Fibroblast of lung (primary cell): ENCODE data around the gene CEP70. TPM values are rescaled to one million over a fixed set of nuclear protein-coding genes. Genes with fewer than 3 reads are reported as not detected.
A peak's percentile ranks its signal among the peaks of the same experiment; 100 is the strongest.

Experiments
- DNase-seq, 2 donors: peaks; one replicate each; pipeline versions ENCODE4 v3.0.0 to v3.0.0-alpha.2; 2010; ENCODE audit warnings: low read depth in 2 of 2
- H2AFZ ChIP-seq: 2 replicates; pipeline ENCODE4 v1.5.1; 2012; ENCODE audit warnings: low read length, control low read depth, inconsistent platforms
- H3K27ac ChIP-seq: 2 replicates; pipeline ENCODE4 v1.5.1; 2011; ENCODE audit warnings: low read length, control low read depth; ENCODE audit not compliant: insufficient read depth
- H3K27me3 ChIP-seq: 2 replicates; pipeline ENCODE4 v1.5.1; 2011; ENCODE audit warnings: mild to moderate bottlenecking, low read length; ENCODE audit not compliant: control insufficient read depth, insufficient read depth
- H3K36me3 ChIP-seq: 2 replicates; pipeline ENCODE4 v1.5.1; 2011; ENCODE audit warnings: low read length; ENCODE audit not compliant: control insufficient read depth, insufficient read depth
- H3K4me1 ChIP-seq: 2 replicates; pipeline ENCODE4 v1.5.1; 2011; ENCODE audit warnings: low read length; ENCODE audit not compliant: control insufficient read depth, insufficient read depth; ENCODE audit errors: extremely low read depth
- H3K4me2 ChIP-seq: 2 replicates; pipeline ENCODE4 v1.5.1; 2011; ENCODE audit warnings: low read length, control low read depth; ENCODE audit not compliant: insufficient read depth; ENCODE audit errors: extremely low read depth
- H3K4me3 ChIP-seq, 4 experiments: fragments of 200-600 bp in 1 of 4; sonication (generic) in 1 of 4; replicated peaks in 1 of 4; 2 replicates each; pipeline ENCODE4 v1.5.1; 2011 to 2016; ENCODE audit warnings: low read length in 4 of 4, low read depth in 3 of 4, mild to moderate bottlenecking in 3 of 4, control low read depth in 2 of 4, inconsistent platforms in 1 of 4, mixed read lengths in 1 of 4; ENCODE audit not compliant: insufficient read depth in 1 of 4; ENCODE audit errors: control extremely low read depth in 1 of 4
- H3K79me2 ChIP-seq: 2 replicates; pipeline ENCODE4 v1.5.1; 2012; ENCODE audit warnings: mild to moderate bottlenecking, low read length, inconsistent platforms; ENCODE audit not compliant: control insufficient read depth, insufficient read depth
- H3K9ac ChIP-seq: 2 replicates; pipeline ENCODE4 v1.5.1; 2011; ENCODE audit warnings: mild to moderate bottlenecking, low read length, control low read depth; ENCODE audit not compliant: insufficient read depth
- H3K9me3 ChIP-seq: 2 replicates; pipeline ENCODE4 v1.5.1; 2012; ENCODE audit warnings: low read depth, low read length; ENCODE audit not compliant: control insufficient read depth, insufficient read depth
- H4K20me1 ChIP-seq: 2 replicates; pipeline ENCODE4 v1.5.1; 2011; ENCODE audit warnings: low read length; ENCODE audit not compliant: control insufficient read depth, insufficient read depth; ENCODE audit errors: extremely low read depth
- CTCF ChIP-seq, 2 donors: IDR thresholded peaks in 1 of 2; conservative IDR thresholded peaks in 1 of 2; 1 replicate in 1 of 2; 2 replicates in 1 of 2; pipeline ENCODE4 v1.5.1; 2011 to 2012; ENCODE audit warnings: low read length in 2 of 2, control low read depth in 1 of 2, inconsistent platforms in 1 of 2, low read depth in 1 of 2, mild to moderate bottlenecking in 1 of 2
- EZH2 ChIP-seq: IDR thresholded peaks from 2 replicates; pipeline ENCODE4 v1.5.1; 2012; ENCODE audit warnings: low read length, control low read depth, mild to moderate bottlenecking; ENCODE audit errors: missing control alignments
- polyA plus RNA-seq, 2 donors: library from polyadenylated mRNA; depleted of rRNA in 1 of 2; stranded (reverse) in 1 of 2; unstranded in 1 of 2; fragments of >200 nt; gene quantifications; 2 replicates each; pipeline ENCODE4 v1.2.1, GENCODE V29; 2011 to 2012; ENCODE audit warnings: missing spikeins in 1 of 2
- total RNA-seq: library from RNA; depleted of rRNA; stranded (reverse); fragments of >200 nt; gene quantifications from 2 replicates; pipeline ENCODE4 v1.2.1, GENCODE V29; 2014

CEP70 gene
- total and polyA plus RNA-seq, 2 donors (not counting 1 experiment from before 2014, with no cell fraction given) = 11.0 to 47.9 TPM

- H3K4me1 ChIP-seq = no peaks in the 10 kb centered on the region
- H3K36me3 ChIP-seq = no peaks in the 10 kb centered on the region
- no peak for DNase-seq
- H3K4me2 ChIP-seq = no peak overlapping the region
- no peak overlapping the region for H2AFZ ChIP-seq
- no peak overlapping the region for H3K9ac ChIP-seq
- no peak overlapping the region for H3K27ac ChIP-seq
- H3K27me3 ChIP-seq = no peaks in the 10 kb centered on the region
- no peaks in the 10 kb centered on the region for H4K20me1 ChIP-seq
- H3K79me2 ChIP-seq = no peaks in the 10 kb centered on the region
- no peak overlapping the region for H3K4me3 ChIP-seq
- TF ChIP-seq CTCF (conservative IDR thresholded peaks at IDR 0.05 in 1 of 2, IDR thresholded peaks at IDR 0.05 in 1 of 2; ENCODE audit: low read depth in 1 of 2, low read length in 2 of 2) = no peak
- no peaks in the 10 kb centered on the region for H3K9me3 ChIP-seq
These were observed 35.5 kb upstream of the CEP70 start for GRCh38 chr3:138629526-138629925.

GRCh38 chr3:138625707-138626365 is 31.8 kb upstream of the CEP70 start:
- Histone ChIP-seq H3K9ac (no peak overlapping the region), H3K4me1 (no peaks in the 10 kb centered on the region), H3K9me3 (no peaks in the 10 kb centered on the region), H4K20me1 (no peaks in the 10 kb centered on the region), H3K4me3 (no peak overlapping the region), H3K79me2 (no peaks in the 10 kb centered on the region), H3K27me3 (no peaks in the 10 kb centered on the region), H3K27ac (no peak overlapping the region), H2AFZ (no peak overlapping the region), H3K4me2 (no peak overlapping the region), H3K36me3 (no peaks in the 10 kb centered on the region)
- TF ChIP-seq EZH2 = no peak
- DNase-seq = peak; percentile 28 to 71

- H3K36me3 ChIP-seq = no peaks in the 10 kb centered on the region
- no peaks in the 10 kb centered on the region for H4K20me1 ChIP-seq
- no peak overlapping the region for H2AFZ ChIP-seq
- no peaks in the 10 kb centered on the region for H3K79me2 ChIP-seq
- H3K27ac ChIP-seq = no peak overlapping the region
- H3K27me3 ChIP-seq = no peaks in the 10 kb centered on the region
- H3K4me2 ChIP-seq = no peak overlapping the region
- DNase-seq = no peak
- H3K4me1 ChIP-seq = no peaks in the 10 kb centered on the region
- H3K9ac ChIP-seq = no peak overlapping the region
- H3K4me3 ChIP-seq = no peak overlapping the region
- H3K9me3 ChIP-seq = no peaks in the 10 kb centered on the region
- TF ChIP-seq CTCF (conservative IDR thresholded peaks at IDR 0.05 in 1 of 2, IDR thresholded peaks at IDR 0.05 in 1 of 2; ENCODE audit: low read depth in 1 of 2, low read length in 2 of 2) (no peak), EZH2 (no peak)
These were observed 30.5 kb upstream of the CEP70 start for GRCh38 chr3:138624518-138624917.
